Brain pericyte (primary cell): ENCODE results near the gene TMEM126A.

Experiments used
- DNase-seq: peaks from one replicate; pipeline ENCODE4 v3.0.0-alpha.2; 2012; ENCODE audit warnings: low read depth, low spot score

Gene TMEM126A

GRCh38 chr11:85695546-85695945, 47.8 kb downstream of the TMEM126A start:
- DNase-seq: no peak

GRCh38 chr11:85697747-85698146, 50.0 kb downstream of the TMEM126A start:
- DNase-seq: no peak

GRCh38 chr11:85698195-85698594, 50.4 kb downstream of the TMEM126A start:
- DNase-seq: no peak

GRCh38 chr11:85699957-85700741, 52.4 kb downstream of the TMEM126A start:
- no peak for DNase-seq

- DNase-seq: no peak
These were observed 57.2 kb downstream of the TMEM126A start for GRCh38 chr11:85704967-85705366.

GRCh38 chr11:85705800-85706199, 58.0 kb downstream of the TMEM126A start:
- no peak for DNase-seq
